HepG2 (cell line): ENCODE results near the gene PRR19. TPM values are rescaled to one million over a fixed set of nuclear protein-coding genes. Genes with fewer than 3 reads are reported as not detected.

Source experiments
- AKAP8 ChIP-seq: sonication (generic); formaldehyde crosslinking; IDR thresholded peaks from 2 replicates; pipeline ENCODE4 v1.5.1; 2020; ENCODE audit warnings: mild to moderate bottlenecking, missing genetic modification reagents
- EP300 ChIP-seq, 3 experiments: sonication (generic) in 1 of 3; formaldehyde crosslinking in 1 of 3; IDR thresholded peaks; 2 replicates each; pipeline versions ENCODE4 v1.5.1 to v1.6.1; 2011 to 2020; ENCODE audit warnings: low read depth in 2 of 3, low read length in 2 of 3, borderline replicate concordance in 1 of 3, improper control_type of control experiment in 1 of 3, mild to moderate bottlenecking in 1 of 3, missing genetic modification reagents in 1 of 3, moderate library complexity in 1 of 3
- ETV6 ChIP-seq: sonication (generic); formaldehyde crosslinking; conservative IDR thresholded peaks from 2 replicates; pipeline ENCODE4 v1.4.0; 2020; ENCODE audit warnings: missing genetic modification reagents
- MAF1 ChIP-seq: sonication (generic); formaldehyde crosslinking; IDR thresholded peaks from 2 replicates; pipeline ENCODE4 v1.5.0; 2020; ENCODE audit warnings: missing genetic modification reagents, borderline replicate concordance
- PHB2 ChIP-seq: fragments of 450-650 bp; IDR thresholded peaks from 2 replicates; pipeline ENCODE4 v1.6.1; 2018; ENCODE audit not compliant: partially characterized antibody
- PHF8 ChIP-seq: sonication (generic); formaldehyde crosslinking; IDR thresholded peaks from 2 replicates; pipeline ENCODE4 v1.5.0; 2020; ENCODE audit warnings: missing genetic modification reagents
- POLR2G ChIP-seq: fragments of 200-400 bp; formaldehyde crosslinking; IDR thresholded peaks from 2 replicates; pipeline ENCODE4 v1.6.1; 2018; ENCODE audit warnings: mild to moderate bottlenecking, low read depth, low read length, moderate library complexity
- SIX4 ChIP-seq: sonication (generic); formaldehyde crosslinking; IDR thresholded peaks from 2 replicates; pipeline ENCODE4 v1.4.0; 2020; ENCODE audit warnings: missing genetic modification reagents
- SOX5 ChIP-seq: IDR thresholded peaks from 2 replicates; pipeline ENCODE4 v1.6.1; 2016; ENCODE audit warnings: borderline replicate concordance
- ZFP90 ChIP-seq: sonication (generic); formaldehyde crosslinking; IDR thresholded peaks from 2 replicates; pipeline ENCODE4 v1.8.0; 2022; ENCODE audit warnings: missing genetic modification reagents, mild to moderate bottlenecking, inconsistent platforms, borderline replicate concordance
- ZNF383 ChIP-seq: sonication (generic); formaldehyde crosslinking; IDR thresholded peaks from 2 replicates; pipeline ENCODE4 v1.4.0; 2020; ENCODE audit warnings: missing genetic modification reagents, mild to moderate bottlenecking, borderline replicate concordance
- polyA plus RNA-seq, 8 experiments: library from polyadenylated mRNA; depleted of rRNA in 3 of 8; stranded (reverse) in 7 of 8; unstranded in 1 of 8; fragments of >200 nt; fragmentation: Illumina TruSeq in 4 of 8; extraction: Trizol in 4 of 8; gene quantifications; 2 replicates each; pipeline versions ENCODE4 v1.2.1 to v1.2.3, GENCODE V29; 2011 to 2016; ENCODE audit warnings: low read depth in 4 of 8, missing spikeins in 1 of 8, mixed read lengths in 1 of 8; ENCODE audit not compliant: insufficient read depth in 1 of 8
- total RNA-seq, 5 experiments: library from RNA; depleted of rRNA; stranded (reverse); fragments of >200 nt; fragmentation: Illumina TruSeq; extraction: Trizol; gene quantifications; 2 replicates each; pipeline ENCODE4 v1.2.3, GENCODE V29; 2016; ENCODE audit warnings: low read depth in 1 of 5
- TF ChIP-seq, protein P1 (sequence below): sonication (generic); formaldehyde crosslinking; IDR thresholded peaks from 2 replicates; pipeline ENCODE4 v1.9.0; 2021; ENCODE audit warnings: mild to moderate bottlenecking, missing genetic modification reagents
- TF ChIP-seq, protein P2 (sequence below): IDR thresholded peaks from 2 replicates; pipeline ENCODE4 v1.6.1; 2016; ENCODE audit warnings: low read depth, control low read depth
- TF ChIP-seq, protein P3 (sequence below): sonication (generic); formaldehyde crosslinking; IDR thresholded peaks from 2 replicates; pipeline ENCODE4 v1.5.0; 2020; ENCODE audit warnings: mild to moderate bottlenecking, missing genetic modification reagents
- TF ChIP-seq, protein P4 (sequence below): sonication (generic); formaldehyde crosslinking; IDR thresholded peaks from 2 replicates; pipeline ENCODE4 v1.4.0; 2020; ENCODE audit warnings: mild to moderate bottlenecking, missing genetic modification reagents

The PRR19 gene
- total and polyA plus RNA-seq, 2 of the 13 experiments (the other 11 are each of a cell fraction or from before 2014, with no cell fraction given): 0.21 to 0.33 TPM

DNA sequence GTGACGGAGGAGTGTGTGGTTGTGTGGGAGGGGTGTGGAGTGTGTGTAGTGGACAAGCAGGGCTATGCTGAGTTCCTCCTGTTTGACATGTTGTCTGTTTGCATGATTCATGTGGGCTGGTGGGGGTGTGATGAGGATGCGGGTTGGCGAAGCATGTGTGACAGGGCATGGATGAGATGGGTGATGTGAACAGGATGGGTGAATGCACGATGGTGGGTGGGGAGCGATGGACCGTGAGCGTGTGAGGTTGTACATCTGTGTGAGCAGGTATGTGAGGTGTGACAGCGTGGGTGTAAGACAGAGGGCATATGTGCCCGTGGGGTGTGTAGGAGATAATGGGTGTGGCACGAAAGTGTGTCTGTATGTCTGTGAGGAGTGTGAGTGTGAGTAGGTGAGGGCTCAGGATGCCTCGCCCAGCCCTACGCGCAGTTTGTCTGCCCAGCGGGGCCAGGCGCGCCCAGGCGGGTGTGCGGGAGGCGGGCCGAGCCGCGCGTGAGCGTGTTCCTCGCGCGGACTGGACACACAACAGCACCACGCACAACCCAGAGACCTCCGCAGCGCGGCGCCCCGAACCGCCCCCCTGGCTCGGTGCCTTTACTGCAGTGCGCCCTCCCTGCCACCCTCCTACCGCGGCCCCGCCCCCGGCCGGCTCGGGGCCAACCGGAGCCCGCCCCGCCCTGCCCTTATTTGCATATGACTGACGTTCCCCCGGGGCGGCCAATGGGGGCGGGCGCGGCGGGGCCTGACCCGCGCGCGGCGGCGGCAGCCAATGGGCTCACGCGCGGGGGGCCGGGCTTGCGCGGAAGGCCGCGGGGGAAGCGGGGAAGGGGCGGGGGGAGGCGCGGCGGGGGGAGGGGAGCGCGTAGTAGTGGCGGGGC, 18.5 kb upstream of the PRR19 start (continued):
- TF ChIP-seq EP300 (IDR thresholded peaks at IDR 0.05; ENCODE audit: low read depth in 2 of 2, low read length in 2 of 2): no peak
- TF ChIP-seq EP300 (CRISPR knock-in tag; IDR thresholded peaks at IDR 0.05; ENCODE audit: borderline replicate concordance): no peak
- TF ChIP-seq, protein P1, sequence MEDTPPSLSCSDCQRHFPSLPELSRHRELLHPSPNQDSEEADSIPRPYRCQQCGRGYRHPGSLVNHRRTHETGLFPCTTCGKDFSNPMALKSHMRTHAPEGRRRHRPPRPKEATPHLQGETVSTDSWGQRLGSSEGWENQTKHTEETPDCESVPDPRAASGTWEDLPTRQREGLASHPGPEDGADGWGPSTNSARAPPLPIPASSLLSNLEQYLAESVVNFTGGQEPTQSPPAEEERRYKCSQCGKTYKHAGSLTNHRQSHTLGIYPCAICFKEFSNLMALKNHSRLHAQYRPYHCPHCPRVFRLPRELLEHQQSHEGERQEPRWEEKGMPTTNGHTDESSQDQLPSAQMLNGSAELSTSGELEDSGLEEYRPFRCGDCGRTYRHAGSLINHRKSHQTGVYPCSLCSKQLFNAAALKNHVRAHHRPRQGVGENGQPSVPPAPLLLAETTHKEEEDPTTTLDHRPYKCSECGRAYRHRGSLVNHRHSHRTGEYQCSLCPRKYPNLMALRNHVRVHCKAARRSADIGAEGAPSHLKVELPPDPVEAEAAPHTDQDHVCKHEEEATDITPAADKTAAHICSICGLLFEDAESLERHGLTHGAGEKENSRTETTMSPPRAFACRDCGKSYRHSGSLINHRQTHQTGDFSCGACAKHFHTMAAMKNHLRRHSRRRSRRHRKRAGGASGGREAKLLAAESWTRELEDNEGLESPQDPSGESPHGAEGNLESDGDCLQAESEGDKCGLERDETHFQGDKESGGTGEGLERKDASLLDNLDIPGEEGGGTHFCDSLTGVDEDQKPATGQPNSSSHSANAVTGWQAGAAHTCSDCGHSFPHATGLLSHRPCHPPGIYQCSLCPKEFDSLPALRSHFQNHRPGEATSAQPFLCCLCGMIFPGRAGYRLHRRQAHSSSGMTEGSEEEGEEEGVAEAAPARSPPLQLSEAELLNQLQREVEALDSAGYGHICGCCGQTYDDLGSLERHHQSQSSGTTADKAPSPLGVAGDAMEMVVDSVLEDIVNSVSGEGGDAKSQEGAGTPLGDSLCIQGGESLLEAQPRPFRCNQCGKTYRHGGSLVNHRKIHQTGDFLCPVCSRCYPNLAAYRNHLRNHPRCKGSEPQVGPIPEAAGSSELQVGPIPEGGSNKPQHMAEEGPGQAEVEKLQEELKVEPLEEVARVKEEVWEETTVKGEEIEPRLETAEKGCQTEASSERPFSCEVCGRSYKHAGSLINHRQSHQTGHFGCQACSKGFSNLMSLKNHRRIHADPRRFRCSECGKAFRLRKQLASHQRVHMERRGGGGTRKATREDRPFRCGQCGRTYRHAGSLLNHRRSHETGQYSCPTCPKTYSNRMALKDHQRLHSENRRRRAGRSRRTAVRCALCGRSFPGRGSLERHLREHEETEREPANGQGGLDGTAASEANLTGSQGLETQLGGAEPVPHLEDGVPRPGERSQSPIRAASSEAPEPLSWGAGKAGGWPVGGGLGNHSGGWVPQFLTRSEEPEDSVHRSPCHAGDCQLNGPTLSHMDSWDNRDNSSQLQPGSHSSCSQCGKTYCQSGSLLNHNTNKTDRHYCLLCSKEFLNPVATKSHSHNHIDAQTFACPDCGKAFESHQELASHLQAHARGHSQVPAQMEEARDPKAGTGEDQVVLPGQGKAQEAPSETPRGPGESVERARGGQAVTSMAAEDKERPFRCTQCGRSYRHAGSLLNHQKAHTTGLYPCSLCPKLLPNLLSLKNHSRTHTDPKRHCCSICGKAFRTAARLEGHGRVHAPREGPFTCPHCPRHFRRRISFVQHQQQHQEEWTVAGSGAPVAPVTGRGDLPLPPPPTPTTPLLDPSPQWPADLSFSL (CRISPR knock-in tag): peak; percentile 69
- peak; percentile 22; the same call in 1 of the 2 replicates for TF ChIP-seq PHF8
- no peak for TF ChIP-seq PHB2
- TF ChIP-seq, protein P2, sequence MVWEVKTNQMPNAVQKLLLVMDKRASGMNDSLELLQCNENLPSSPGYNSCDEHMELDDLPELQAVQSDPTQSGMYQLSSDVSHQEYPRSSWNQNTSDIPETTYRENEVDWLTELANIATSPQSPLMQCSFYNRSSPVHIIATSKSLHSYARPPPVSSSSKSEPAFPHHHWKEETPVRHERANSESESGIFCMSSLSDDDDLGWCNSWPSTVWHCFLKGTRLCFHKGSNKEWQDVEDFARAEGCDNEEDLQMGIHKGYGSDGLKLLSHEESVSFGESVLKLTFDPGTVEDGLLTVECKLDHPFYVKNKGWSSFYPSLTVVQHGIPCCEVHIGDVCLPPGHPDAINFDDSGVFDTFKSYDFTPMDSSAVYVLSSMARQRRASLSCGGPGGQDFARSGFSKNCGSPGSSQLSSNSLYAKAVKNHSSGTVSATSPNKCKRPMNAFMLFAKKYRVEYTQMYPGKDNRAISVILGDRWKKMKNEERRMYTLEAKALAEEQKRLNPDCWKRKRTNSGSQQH: 0 out of 2 replicates have a peak, but pooled peaks have one; percentile 17
- TF ChIP-seq SOX5 (CRISPR knock-in tag): no peak
- TF ChIP-seq AKAP8 (CRISPR knock-in tag): peak; percentile 79
- no peak for TF ChIP-seq SIX4
- 0 out of 2 replicates have a peak, but pooled peaks have one; percentile 54 for TF ChIP-seq ZNF383 (CRISPR knock-in tag)
- peak; percentile 60 for TF ChIP-seq POLR2G
- TF ChIP-seq, protein P3, sequence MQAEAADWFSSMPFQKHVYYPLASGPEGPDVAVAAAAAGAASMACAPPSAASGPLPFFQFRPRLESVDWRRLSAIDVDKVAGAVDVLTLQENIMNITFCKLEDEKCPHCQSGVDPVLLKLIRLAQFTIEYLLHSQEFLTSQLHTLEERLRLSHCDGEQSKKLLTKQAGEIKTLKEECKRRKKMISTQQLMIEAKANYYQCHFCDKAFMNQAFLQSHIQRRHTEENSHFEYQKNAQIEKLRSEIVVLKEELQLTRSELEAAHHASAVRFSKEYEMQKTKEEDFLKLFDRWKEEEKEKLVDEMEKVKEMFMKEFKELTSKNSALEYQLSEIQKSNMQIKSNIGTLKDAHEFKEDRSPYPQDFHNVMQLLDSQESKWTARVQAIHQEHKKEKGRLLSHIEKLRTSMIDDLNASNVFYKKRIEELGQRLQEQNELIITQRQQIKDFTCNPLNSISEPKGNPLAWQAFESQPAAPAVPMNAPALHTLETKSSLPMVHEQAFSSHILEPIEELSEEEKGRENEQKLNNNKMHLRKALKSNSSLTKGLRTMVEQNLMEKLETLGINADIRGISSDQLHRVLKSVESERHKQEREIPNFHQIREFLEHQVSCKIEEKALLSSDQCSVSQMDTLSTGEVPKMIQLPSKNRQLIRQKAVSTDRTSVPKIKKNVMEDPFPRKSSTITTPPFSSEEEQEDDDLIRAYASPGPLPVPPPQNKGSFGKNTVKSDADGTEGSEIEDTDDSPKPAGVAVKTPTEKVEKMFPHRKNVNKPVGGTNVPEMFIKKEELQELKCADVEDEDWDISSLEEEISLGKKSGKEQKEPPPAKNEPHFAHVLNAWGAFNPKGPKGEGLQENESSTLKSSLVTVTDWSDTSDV (CRISPR knock-in tag): peak; percentile 49; the same call in 1 of the 2 replicates
- TF ChIP-seq ETV6 (CRISPR knock-in tag): no peak
- TF ChIP-seq MAF1 (CRISPR knock-in tag): no peak
- TF ChIP-seq ZFP90 (CRISPR knock-in tag): no peak
- TF ChIP-seq, protein P4, sequence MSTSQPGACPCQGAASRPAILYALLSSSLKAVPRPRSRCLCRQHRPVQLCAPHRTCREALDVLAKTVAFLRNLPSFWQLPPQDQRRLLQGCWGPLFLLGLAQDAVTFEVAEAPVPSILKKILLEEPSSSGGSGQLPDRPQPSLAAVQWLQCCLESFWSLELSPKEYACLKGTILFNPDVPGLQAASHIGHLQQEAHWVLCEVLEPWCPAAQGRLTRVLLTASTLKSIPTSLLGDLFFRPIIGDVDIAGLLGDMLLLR (CRISPR knock-in tag): no peak
